Measurements from ENCODE around the gene SBK3. TPM values are rescaled to one million over a fixed set of nuclear protein-coding genes. Genes with fewer than 3 reads are reported as not detected.

The SBK3 gene
- total RNA-seq, 1 experiment from 2014 or later: not detected

DNA sequence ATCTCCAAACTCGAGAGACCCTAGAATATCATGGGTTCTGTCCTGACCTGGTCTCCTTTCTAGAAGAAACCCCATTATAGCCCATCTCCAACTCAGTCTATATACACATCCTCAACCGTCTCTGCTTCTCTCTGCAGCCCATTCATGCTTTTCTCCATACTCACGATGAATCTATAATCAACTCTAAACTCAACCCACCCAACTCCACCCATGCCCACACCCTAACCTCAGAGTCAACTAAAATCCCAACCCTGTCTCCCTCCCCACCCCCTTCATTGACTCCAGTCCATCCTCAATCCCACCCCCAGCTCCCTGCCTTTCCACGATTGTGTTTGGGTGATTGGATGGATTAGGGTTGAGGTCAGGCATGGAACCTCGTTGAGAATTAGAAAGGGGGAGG lies 1.8 kb downstream of the SBK3 start:
- TF ChIP-seq EZH2phosphoT487 (IDR thresholded peaks at IDR 0.05; ENCODE audit: borderline replicate concordance, low read length): no peak
- TF ChIP-seq EZH2 (IDR thresholded peaks at IDR 0.05; ENCODE audit: low read length, unreplicated experiment): no peak
- TF ChIP-seq, protein P1, sequence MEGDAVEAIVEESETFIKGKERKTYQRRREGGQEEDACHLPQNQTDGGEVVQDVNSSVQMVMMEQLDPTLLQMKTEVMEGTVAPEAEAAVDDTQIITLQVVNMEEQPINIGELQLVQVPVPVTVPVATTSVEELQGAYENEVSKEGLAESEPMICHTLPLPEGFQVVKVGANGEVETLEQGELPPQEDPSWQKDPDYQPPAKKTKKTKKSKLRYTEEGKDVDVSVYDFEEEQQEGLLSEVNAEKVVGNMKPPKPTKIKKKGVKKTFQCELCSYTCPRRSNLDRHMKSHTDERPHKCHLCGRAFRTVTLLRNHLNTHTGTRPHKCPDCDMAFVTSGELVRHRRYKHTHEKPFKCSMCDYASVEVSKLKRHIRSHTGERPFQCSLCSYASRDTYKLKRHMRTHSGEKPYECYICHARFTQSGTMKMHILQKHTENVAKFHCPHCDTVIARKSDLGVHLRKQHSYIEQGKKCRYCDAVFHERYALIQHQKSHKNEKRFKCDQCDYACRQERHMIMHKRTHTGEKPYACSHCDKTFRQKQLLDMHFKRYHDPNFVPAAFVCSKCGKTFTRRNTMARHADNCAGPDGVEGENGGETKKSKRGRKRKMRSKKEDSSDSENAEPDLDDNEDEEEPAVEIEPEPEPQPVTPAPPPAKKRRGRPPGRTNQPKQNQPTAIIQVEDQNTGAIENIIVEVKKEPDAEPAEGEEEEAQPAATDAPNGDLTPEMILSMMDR (conservative IDR thresholded peaks at IDR 0.05; ENCODE audit: low read depth, low read length): no peak
- ATAC-seq (no peak), DNase-seq (no peak)
- ChIA-PET CTCF (interaction anchor here (0.7 kb wide), 1 partner anchor 17 kb away, joined by 12 read pairs; no protein-coding TSS in a partner anchor), POLR2A (ENCODE audit: unreplicated experiment) (no interaction called here)
- Histone ChIP-seq H3K4me1 (ENCODE audit: insufficient read depth, low read length) (peaks cover 30% of the 10 kb centered on the region), H3K9ac (ENCODE audit: low read length) (no peak overlapping the region), H3K27me3 (ENCODE audit: low read length) (no peaks in the 10 kb centered on the region), H3K9me3 (ENCODE audit: low read length) (no peaks in the 10 kb centered on the region), H3K27ac (ENCODE audit: low read length) (no peak overlapping the region), H3K36me3 (ENCODE audit: low read depth, low read length) (no peaks in the 10 kb centered on the region), H3K79me2 (ENCODE audit: low read length) (no peaks in the 10 kb centered on the region), H3K4me2 (ENCODE audit: low read length) (no peak overlapping the region), H4K20me1 (ENCODE audit: low read length) (no peaks in the 10 kb centered on the region), H2AFZ (ENCODE audit: low read length) (no peak overlapping the region), H3K4me3 (ENCODE audit: low read length) (no peak overlapping the region), H3F3A (ENCODE audit: low read length, unreplicated experiment) (peaks cover 3% of the 10 kb centered on the region), H3K9me2 (replicated peaks; ENCODE audit: low read length) (no peaks in the 10 kb centered on the region)
- BruUV-seq (replicated peaks): no TSS peak
- intact Hi-C loops (cut with micrococcal nuclease): no loop called here

DNA sequence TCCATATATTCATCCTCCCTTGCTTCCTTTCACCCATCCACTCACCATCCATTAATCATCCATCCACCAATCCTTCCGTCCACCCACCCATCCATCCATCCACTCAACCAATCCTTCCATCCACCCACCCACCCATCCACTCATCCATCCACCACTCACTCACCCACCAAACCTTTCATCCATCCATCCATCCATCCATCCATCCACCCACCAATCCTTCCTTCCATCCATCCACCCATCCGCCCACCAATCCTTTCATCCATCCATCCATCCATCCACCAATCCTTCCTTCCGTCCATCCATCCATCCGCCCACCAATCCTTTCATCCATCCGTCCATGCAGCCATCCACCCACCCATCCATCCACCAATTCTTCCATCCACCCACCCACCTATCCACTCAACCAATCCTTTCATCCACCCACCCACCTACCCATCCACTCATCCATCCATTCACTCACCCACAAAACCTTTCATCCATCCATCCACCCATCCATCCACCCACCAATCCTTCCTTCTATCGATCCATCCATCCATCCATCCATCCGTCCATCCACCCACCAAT lies 3.0 kb downstream of the SBK3 start:
- H3K79me2 ChIP-seq (ENCODE audit: low read length): no peaks in the 10 kb centered on the region
- no peak overlapping the region for H2AFZ ChIP-seq (ENCODE audit: low read length)
- H3K9me2 ChIP-seq (replicated peaks; ENCODE audit: low read length): no peaks in the 10 kb centered on the region
- ChIA-PET POLR2A (ENCODE audit: unreplicated experiment) (no interaction called here), CTCF (no interaction called here)
- H3K27me3 ChIP-seq (ENCODE audit: low read length): no peaks in the 10 kb centered on the region
- H3K4me3 ChIP-seq (ENCODE audit: low read length): no peak overlapping the region
- TF ChIP-seq EZH2phosphoT487 (IDR thresholded peaks at IDR 0.05; ENCODE audit: borderline replicate concordance, low read length) (no peak), EZH2 (IDR thresholded peaks at IDR 0.05; ENCODE audit: low read length, unreplicated experiment) (no peak)
- TF ChIP-seq, protein P1 (conservative IDR thresholded peaks at IDR 0.05; ENCODE audit: low read depth, low read length): no peak
- H3K27ac ChIP-seq (ENCODE audit: low read length): no peak overlapping the region
- DNase-seq (no peak), ATAC-seq (no peak)
- no peak overlapping the region for H3K9ac ChIP-seq (ENCODE audit: low read length)
- H3K9me3 ChIP-seq (ENCODE audit: low read length): no peaks in the 10 kb centered on the region
- H4K20me1 ChIP-seq (ENCODE audit: low read length): no peaks in the 10 kb centered on the region
- peaks cover 25% of the 10 kb centered on the region for H3K4me1 ChIP-seq (ENCODE audit: insufficient read depth, low read length)
- no peaks in the 10 kb centered on the region for H3F3A ChIP-seq (ENCODE audit: low read length, unreplicated experiment)
- H3K36me3 ChIP-seq (ENCODE audit: low read depth, low read length): no peaks in the 10 kb centered on the region
- BruUV-seq (replicated peaks): no TSS peak
- intact Hi-C loops (cut with micrococcal nuclease): no loop called here
- H3K4me2 ChIP-seq (ENCODE audit: low read length): no peak overlapping the region

DNA sequence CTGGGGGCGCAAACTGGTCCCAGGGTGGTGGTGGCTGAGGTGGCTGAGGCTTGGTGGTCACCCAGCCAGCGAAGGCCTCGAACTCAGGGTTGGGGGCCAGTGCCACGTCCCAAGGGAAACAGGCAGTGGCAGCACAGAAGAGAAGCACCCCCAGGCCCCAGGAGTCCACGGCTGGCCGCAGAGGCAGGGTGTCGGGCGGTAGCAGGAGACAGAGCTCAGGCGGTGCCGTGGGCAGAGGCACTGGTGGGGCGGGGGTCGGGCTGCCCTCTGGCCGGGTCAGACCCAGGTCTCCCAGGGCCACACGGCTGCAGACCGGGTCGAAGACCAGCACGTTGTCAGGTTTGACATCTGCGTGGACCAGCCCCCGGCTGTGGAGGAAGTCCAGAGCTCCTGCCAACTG lies 4.3 kb downstream of the SBK3 start:
- TF ChIP-seq, protein P1 (conservative IDR thresholded peaks at IDR 0.05; ENCODE audit: low read depth, low read length): no peak
- TF ChIP-seq EZH2phosphoT487 (IDR thresholded peaks at IDR 0.05; ENCODE audit: borderline replicate concordance, low read length) (no peak), EZH2 (IDR thresholded peaks at IDR 0.05; ENCODE audit: low read length, unreplicated experiment) (no peak)
- ChIA-PET CTCF (no interaction called here), POLR2A (ENCODE audit: unreplicated experiment) (interaction anchor here (0.6 kb wide), 1 partner anchor 58 kb away, joined by 3 read pairs; the partner anchor contains the start of gene FIZ1)
- DNase-seq: no peak
- no peaks in the 10 kb centered on the region for H3K79me2 ChIP-seq (ENCODE audit: low read length)
- no TSS peak for BruUV-seq (replicated peaks)
- no peak for ATAC-seq
- no peaks in the 10 kb centered on the region for H3K9me3 ChIP-seq (ENCODE audit: low read length)
- no peak overlapping the region for H3K4me3 ChIP-seq (ENCODE audit: low read length)
- peaks cover 12% of the 10 kb centered on the region for H3K4me1 ChIP-seq (ENCODE audit: insufficient read depth, low read length)
- H3K9ac ChIP-seq (ENCODE audit: low read length): no peak overlapping the region
- H4K20me1 ChIP-seq (ENCODE audit: low read length): no peaks in the 10 kb centered on the region
- intact Hi-C loops (cut with micrococcal nuclease): no loop called here
- no peaks in the 10 kb centered on the region for H3F3A ChIP-seq (ENCODE audit: low read length, unreplicated experiment)
- no peak overlapping the region for H3K27ac ChIP-seq (ENCODE audit: low read length)
- no peaks in the 10 kb centered on the region for H3K27me3 ChIP-seq (ENCODE audit: low read length)
- H3K4me2 ChIP-seq (ENCODE audit: low read length): no peak overlapping the region
- H3K36me3 ChIP-seq (ENCODE audit: low read depth, low read length): no peaks in the 10 kb centered on the region
- H3K9me2 ChIP-seq (replicated peaks; ENCODE audit: low read length): no peaks in the 10 kb centered on the region
- no peak overlapping the region for H2AFZ ChIP-seq (ENCODE audit: low read length)
